ENCODE results near the gene RNU7-1. TPM values are rescaled to one million over a fixed set of nuclear protein-coding genes. Genes with fewer than 3 reads are reported as not detected.

RNU7-1 gene
- total and polyA plus RNA-seq, 9 of the 15 experiments (the other 6 are each of a cell fraction or from before 2014, with no cell fraction given) = not detected

DNA sequence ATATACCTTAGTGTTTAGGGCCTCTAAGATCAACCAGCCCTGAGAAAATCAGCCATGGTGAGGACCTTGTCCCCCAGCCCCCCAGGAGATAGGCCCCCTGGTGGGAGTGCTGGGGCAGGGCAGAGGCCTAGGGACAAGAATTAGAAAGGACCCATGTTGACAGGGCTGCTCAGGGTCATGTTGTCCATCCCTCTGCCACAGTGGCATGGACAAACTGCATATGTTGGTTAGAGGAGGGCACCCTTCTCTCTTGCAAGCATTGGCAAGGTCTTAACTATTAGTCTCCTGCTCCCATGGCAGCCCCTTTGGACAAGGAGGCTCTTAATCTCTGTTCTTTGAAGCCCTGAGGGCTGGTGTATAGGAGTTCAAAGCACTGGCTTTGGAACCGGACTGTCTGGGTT lies 6.8 kb downstream of the RNU7-1 start:
- H3K4me2 ChIP-seq (ENCODE audit: insufficient read depth, low read length) = no peak overlapping the region
- no peaks in the 10 kb centered on the region for H3K9me1 ChIP-seq (ENCODE audit: control insufficient read depth, insufficient read depth, low read length)
- ChIA-PET CTCF (ENCODE audit: low intra/inter-chr PET ratio) (no interaction called here), POLR2A (no interaction called here)
- intact Hi-C loops (cut with micrococcal nuclease) (no loop called here), in situ Hi-C loops (cut with MboI) (no loop called here)
- H3K9ac ChIP-seq (ENCODE audit: insufficient read depth in 1 of 2, low read depth in 2 of 2, low read length in 2 of 2) = peak overlapping the region in 1 of 2 experiments; percentile 31; a peak in 1 of 4 replicates
- H3K4me3 ChIP-seq = no peak overlapping the region
- H3K27me3 ChIP-seq (ENCODE audit: control insufficient read depth in 2 of 2, insufficient read depth in 2 of 2, low read length in 2 of 2) = no peaks in the 10 kb centered on the region
- FAIRE-seq (peak; percentile 49), DNase-seq (ENCODE audit: extremely low read depth in 1 of 4, low spot score in 3 of 4) (peak in 1 of 4 experiments; percentile 36), ATAC-seq (peak; percentile 36)
- H3K27ac ChIP-seq (ENCODE audit: extremely low read depth, low read depth, low read length) = no peak overlapping the region
- no peaks in the 10 kb centered on the region for H3K9me3 ChIP-seq (replicated peaks; ENCODE audit: control insufficient read depth, insufficient read depth, low read depth, low read length)
- H2AFZ ChIP-seq (ENCODE audit: low read depth, low read length) = no peak overlapping the region
- 57% methylated on average over 1 of the region's 1 CpG for WGBS (ENCODE audit: insufficient coverage, low coverage, missing lambda C conversion rate)
- TF ChIP-seq NR2C2 (CRISPR knock-in tag; IDR thresholded peaks at IDR 0.05) (peak; percentile 73; the same call in 1 of the 2 replicates), NR2C2 (tag; IDR thresholded peaks at IDR 0.05) (peak; percentile 79), ZFX (CRISPR knock-in tag; IDR thresholded peaks at IDR 0.05) (peak; percentile 34), SMC3 (conservative IDR thresholded peaks at IDR 0.05; ENCODE audit: insufficient read depth, low read depth, low read length) (0 out of 2 replicates have a peak, but pooled peaks have one; percentile 18), ZNF592 (IDR thresholded peaks at IDR 0.05) (no peak), TEAD4 (IDR thresholded peaks at IDR 0.05; ENCODE audit: low read length) (no peak), TEAD4 (CRISPR knock-in tag; IDR thresholded peaks at IDR 0.05; ENCODE audit: borderline replicate concordance) (no peak), CTCF (IDR thresholded peaks at IDR 0.05 in 2 of 3, conservative IDR thresholded peaks at IDR 0.05 in 1 of 3; ENCODE audit: insufficient read depth in 2 of 3, low read depth in 1 of 3, low read length in 3 of 3) (peak; percentile 43 to 60 (median 53)), NR2C1 (IDR thresholded peaks at IDR 0.05) (peak; percentile 86), NR2C1 (tag; IDR thresholded peaks at IDR 0.05) (peak; percentile 82), C11orf30 (IDR thresholded peaks at IDR 0.05; ENCODE audit: low read depth) (no peak), MCM2 (IDR thresholded peaks at IDR 0.05; ENCODE audit: low read depth) (no peak), KAT7 (CRISPR knock-in tag; IDR thresholded peaks at IDR 0.05; ENCODE audit: borderline replicate concordance) (no peak), RAD21 (CRISPR knock-in tag; conservative IDR thresholded peaks at IDR 0.05 in 1 of 2, IDR thresholded peaks at IDR 0.05 in 1 of 2) (peak in 1 of 2 experiments; percentile 22; a peak in 2 of 4 replicates), SIRT6 (IDR thresholded peaks at IDR 0.05; ENCODE audit: low read depth, low read length) (no peak), ZNF644 (tag; IDR thresholded peaks at IDR 0.05; ENCODE audit: low read depth) (no peak), ZNF444 (CRISPR knock-in tag; IDR thresholded peaks at IDR 0.05) (no peak)
- peaks cover 4% of the 10 kb centered on the region; the same call in 1 of the 3 replicates for H3K36me3 ChIP-seq (ENCODE audit: control insufficient read depth, insufficient read depth, low read length)
- no peaks in the 10 kb centered on the region for H4K20me1 ChIP-seq (replicated peaks; ENCODE audit: control insufficient read depth, insufficient read depth, low read length)
- peaks cover 6% of the 10 kb centered on the region for H3K79me2 ChIP-seq (ENCODE audit: control insufficient read depth, insufficient read depth, low read length)
- no TSS peak for BruUV-seq (replicated peaks)
- peaks cover 14 to 62% of the 10 kb centered on the region in 2 experiments for H3K4me1 ChIP-seq (replicated peaks in 1 of 2; ENCODE audit: control insufficient read depth in 2 of 2, insufficient read depth in 2 of 2, low read length in 2 of 2)

Data from K562 (cell line).